SK-N-MC (cell line): ENCODE results near the gene NEK11.

Experiments
- EZH2 ChIP-seq: fragments of 200-600 bp; sonication (generic); IDR thresholded peaks from one replicate; pipeline ENCODE4 v1.6.1; 2017; ENCODE audit warnings: antibody characterized with exemption
- FOXP2 ChIP-seq: optimal IDR thresholded peaks from 2 replicates; pipeline ENCODE3; 2011; ENCODE audit warnings: mild to moderate bottlenecking, moderate library complexity; ENCODE audit not compliant: insufficient read depth; ENCODE audit errors: extremely low read length, control extremely low read depth
- POLR2AphosphoS5 ChIP-seq: IDR thresholded peaks from 2 replicates; pipeline ENCODE4 v1.6.1; 2012; ENCODE audit warnings: mild to moderate bottlenecking, low read depth, low read length, borderline replicate concordance

DNA sequence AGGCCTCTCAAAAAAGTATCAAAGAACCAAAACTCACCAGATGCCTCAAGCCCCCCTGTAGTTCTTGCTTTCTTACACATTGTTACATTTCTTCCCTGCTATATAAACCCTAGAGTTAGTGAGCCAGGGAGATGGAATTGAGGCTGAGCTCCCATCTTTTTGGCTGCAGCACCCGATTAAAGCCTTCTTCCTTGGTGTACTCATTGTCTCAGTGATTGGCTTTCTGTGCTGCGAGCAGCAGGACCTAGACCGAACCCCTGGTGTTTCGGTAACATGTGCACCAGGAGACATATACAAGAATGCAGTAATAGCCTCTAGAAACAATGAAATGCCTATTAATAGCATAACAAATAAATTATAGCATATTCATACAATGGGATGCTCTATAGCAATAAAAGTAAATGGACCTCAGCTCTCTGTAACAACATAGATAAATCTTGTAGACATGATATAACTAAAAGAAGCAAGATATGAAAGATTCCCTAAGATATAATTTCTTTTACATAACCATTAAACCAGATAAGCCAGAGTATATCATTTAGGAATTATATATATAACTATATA lies 174.0 kb downstream of the NEK11 start:
- no peak for TF ChIP-seq FOXP2
- TF ChIP-seq EZH2 = no peak
- TF ChIP-seq POLR2AphosphoS5 = no peak
